Activated B cell treated with CpG ODN at 0.5 μM for 24 hours (primary cell): ENCODE results near the gene RASAL2. TPM values are rescaled to one million over a fixed set of nuclear protein-coding genes. Genes with fewer than 3 reads are reported as not detected.
"Not testable (repeated sequence)": the region's sequence is repeated elsewhere in the genome, so short reads cannot be mapped to it uniquely, and the experiment has no call there.

ENCODE experiments used
- ATAC-seq: fragments of 200-7000 bp; cut with Tn5 transposase; one replicate; pipeline ENCODE4 v1.10.0; 2021; ENCODE audit warnings: low read depth, mild to moderate bottlenecking, moderate library complexity
- CTCF ChIA-PET: fragments of 350-600 bp; sonication (Branson Sonifier 250); formaldehyde crosslinking; loops from one replicate; lab custom pipeline; 2021; ENCODE audit warnings: antibody characterized with exemption; lab: Charles Lee
- POLR2A ChIA-PET: fragments of 350-600 bp; sonication (Branson Sonifier 250); formaldehyde crosslinking; loops from one replicate; lab custom pipeline; 2021; ENCODE audit warnings: antibody characterized with exemption; lab: Charles Lee
- DNase-seq: peaks from one replicate; pipeline ENCODE4 v3.0.0; 2022
- H3K27ac Mint-ChIP-seq: one replicate; pipeline ENCODE4 v1.8.0; 2020; ENCODE audit warnings: mixed read lengths
- H3K27me3 Mint-ChIP-seq: one replicate; pipeline ENCODE4 v1.8.0; 2021; ENCODE audit warnings: mixed read lengths
- H3K36me3 Mint-ChIP-seq: one replicate; pipeline ENCODE4 v1.8.0; 2021; ENCODE audit warnings: low read depth, mixed read lengths
- H3K4me1 Mint-ChIP-seq: one replicate; pipeline ENCODE4 v1.8.0; 2021; ENCODE audit warnings: mixed read lengths
- H3K4me3 Mint-ChIP-seq: one replicate; pipeline ENCODE4 v1.8.0; 2020; ENCODE audit warnings: mild to moderate bottlenecking, mixed read lengths
- H3K9me3 Mint-ChIP-seq: one replicate; pipeline ENCODE4 v1.8.0; 2020; ENCODE audit warnings: mixed read lengths
- intact Hi-C: fragments of 100-400 bp; cut with micrococcal nuclease; formaldehyde crosslinking; loops from one replicate; pipeline ENCODE4 v1.15.1; 2024
- total RNA-seq: library from RNA; stranded (reverse); gene quantifications from 2 replicates; pipeline ENCODE4 v1.2.3, GENCODE V29; 2022
- TF ChIP-seq, protein P1 (sequence below): fragments of 200-600 bp; IDR thresholded peaks from one replicate; pipeline ENCODE4 v1.8.0; 2022; ENCODE audit warnings: antibody characterized with exemption, mild to moderate bottlenecking

The RASAL2 gene
- total RNA-seq, 1 donor from 2014 or later: 0.16 TPM

DNA sequence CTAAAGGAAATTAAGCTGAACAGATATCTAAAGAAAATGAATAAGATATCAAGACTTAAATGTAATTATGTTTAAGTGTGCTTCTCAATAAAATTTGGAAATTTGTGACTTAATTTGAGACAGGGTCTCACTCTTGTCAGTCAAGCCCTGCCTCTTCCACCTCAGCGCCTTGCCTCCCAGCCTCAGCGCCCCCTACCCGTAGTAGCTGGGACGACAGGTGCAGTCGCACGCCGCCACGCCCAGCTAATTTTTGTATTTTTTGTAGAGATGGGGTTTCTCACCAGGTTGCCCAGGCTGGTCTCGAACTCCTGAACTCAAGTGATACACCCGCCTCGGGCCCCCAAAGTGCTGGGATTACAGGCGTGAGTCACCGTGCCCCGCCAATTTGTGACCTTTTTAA, 285.9 kb downstream of the RASAL2 start:
- H3K27me3 Mint-ChIP-seq: no peaks in the 10 kb centered on the region
- intact Hi-C loops: no loop called here
- DNase-seq (no peak), ATAC-seq (no peak)
- CTCF ChIA-PET: no interaction called here
- H3K36me3 Mint-ChIP-seq: no peaks in the 10 kb centered on the region
- no peaks in the 10 kb centered on the region for H3K4me1 Mint-ChIP-seq
- TF ChIP-seq, protein P1, sequence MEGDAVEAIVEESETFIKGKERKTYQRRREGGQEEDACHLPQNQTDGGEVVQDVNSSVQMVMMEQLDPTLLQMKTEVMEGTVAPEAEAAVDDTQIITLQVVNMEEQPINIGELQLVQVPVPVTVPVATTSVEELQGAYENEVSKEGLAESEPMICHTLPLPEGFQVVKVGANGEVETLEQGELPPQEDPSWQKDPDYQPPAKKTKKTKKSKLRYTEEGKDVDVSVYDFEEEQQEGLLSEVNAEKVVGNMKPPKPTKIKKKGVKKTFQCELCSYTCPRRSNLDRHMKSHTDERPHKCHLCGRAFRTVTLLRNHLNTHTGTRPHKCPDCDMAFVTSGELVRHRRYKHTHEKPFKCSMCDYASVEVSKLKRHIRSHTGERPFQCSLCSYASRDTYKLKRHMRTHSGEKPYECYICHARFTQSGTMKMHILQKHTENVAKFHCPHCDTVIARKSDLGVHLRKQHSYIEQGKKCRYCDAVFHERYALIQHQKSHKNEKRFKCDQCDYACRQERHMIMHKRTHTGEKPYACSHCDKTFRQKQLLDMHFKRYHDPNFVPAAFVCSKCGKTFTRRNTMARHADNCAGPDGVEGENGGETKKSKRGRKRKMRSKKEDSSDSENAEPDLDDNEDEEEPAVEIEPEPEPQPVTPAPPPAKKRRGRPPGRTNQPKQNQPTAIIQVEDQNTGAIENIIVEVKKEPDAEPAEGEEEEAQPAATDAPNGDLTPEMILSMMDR: no peak
- no peaks in the 10 kb centered on the region for H3K9me3 Mint-ChIP-seq
- POLR2A ChIA-PET: no interaction called here
- H3K4me3 Mint-ChIP-seq: no peak overlapping the region
- no peak overlapping the region for H3K27ac Mint-ChIP-seq

DNA sequence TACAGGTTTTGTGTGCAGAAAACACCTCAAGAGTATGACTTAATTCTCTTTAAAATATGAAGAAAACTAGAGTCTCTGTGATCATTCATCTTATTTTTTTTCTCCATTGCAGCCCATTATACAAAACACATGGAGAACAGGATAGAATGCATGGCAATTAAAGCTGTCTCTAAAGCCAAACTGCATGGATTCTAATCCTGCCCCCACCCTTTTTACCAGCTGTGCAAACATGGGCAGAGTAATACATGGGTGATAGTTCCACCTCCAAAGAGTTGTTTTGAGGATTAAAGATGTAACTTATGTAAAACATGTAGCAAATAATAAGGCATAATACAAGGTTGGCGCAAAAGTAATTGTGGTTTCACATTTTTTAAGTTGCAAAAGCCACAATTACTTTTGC, 288.5 kb downstream of the RASAL2 start:
- ATAC-seq: no peak
- H3K9me3 Mint-ChIP-seq: no peaks in the 10 kb centered on the region
- CTCF ChIA-PET: no interaction called here

DNA sequence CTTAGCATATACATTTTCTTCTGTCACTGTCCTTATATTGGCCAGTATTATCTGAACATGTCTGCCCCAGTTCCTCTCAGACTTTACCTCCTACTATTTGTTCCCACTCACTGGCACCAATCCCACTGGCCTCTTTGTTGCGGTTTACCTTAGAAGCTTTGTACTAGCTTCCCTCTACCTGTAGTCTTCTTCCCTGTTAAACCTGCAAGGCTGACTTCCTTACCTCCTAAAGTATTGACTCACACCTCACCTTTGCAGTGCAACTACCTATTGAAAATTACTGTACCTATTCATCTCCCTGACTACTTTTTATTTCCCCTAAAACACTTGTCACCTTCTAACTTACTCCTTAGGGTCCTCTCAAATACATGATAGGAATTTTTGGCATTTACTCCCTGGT, 291.8 kb downstream of the RASAL2 start:
- DNase-seq (no peak), ATAC-seq (no peak)
- H3K9me3 Mint-ChIP-seq: no peaks in the 10 kb centered on the region
- H3K27ac Mint-ChIP-seq: no peak overlapping the region
- no peak overlapping the region for H3K4me3 Mint-ChIP-seq
- ChIA-PET CTCF (no interaction called here), POLR2A (no interaction called here)
- no peaks in the 10 kb centered on the region for H3K36me3 Mint-ChIP-seq
- TF ChIP-seq, protein P1: no peak
- intact Hi-C loops: no loop called here
- H3K4me1 Mint-ChIP-seq: no peaks in the 10 kb centered on the region
- no peaks in the 10 kb centered on the region for H3K27me3 Mint-ChIP-seq

More for the DNA sequence above, 288.5 kb downstream of the RASAL2 start:
- H3K4me3 Mint-ChIP-seq: no peak overlapping the region
- TF ChIP-seq, protein P1: no peak
- DNase-seq: no peak
- no peak overlapping the region for H3K27ac Mint-ChIP-seq
- no peaks in the 10 kb centered on the region for H3K36me3 Mint-ChIP-seq
- POLR2A ChIA-PET: no interaction called here
- no peaks in the 10 kb centered on the region for H3K4me1 Mint-ChIP-seq
- intact Hi-C loops: no loop called here
- H3K27me3 Mint-ChIP-seq: no peaks in the 10 kb centered on the region

DNA sequence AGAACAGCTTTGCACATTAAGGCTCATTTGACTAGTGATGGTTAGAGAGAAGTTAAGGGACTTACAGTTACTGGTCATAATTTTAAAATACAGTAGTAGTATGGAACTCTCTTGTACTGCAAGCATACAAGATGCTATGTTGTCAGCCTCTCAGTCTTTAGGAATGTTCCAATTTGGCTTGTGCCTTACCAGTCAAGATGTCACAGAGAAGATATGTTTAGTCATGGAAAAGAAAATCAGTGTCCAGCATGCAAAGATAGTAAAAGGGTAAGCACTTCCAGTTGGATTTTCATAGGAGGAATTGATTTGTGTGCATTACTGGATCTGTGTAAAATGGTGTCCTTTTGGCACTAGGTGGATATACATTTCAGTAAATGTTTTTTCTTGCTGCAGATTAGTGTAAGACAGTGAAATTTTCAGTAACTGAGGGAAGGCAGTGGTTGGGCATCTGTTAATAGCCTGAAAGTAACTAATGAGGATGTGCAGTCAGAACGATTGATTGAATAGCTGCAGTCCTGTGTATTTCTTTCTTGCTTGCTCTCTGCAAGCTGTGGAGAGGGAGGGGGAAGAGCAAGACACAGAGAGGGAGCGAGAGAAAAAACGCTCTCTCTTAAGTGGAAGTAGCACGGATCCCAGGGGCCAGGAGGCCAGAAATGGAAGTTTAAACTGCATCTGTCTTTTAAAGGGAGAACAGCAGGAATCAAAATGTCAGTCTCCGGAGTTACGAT, 294.7 kb downstream of the RASAL2 start:
- H3K4me3 Mint-ChIP-seq: no peak overlapping the region
- TF ChIP-seq, protein P1: no peak
- intact Hi-C loops: no loop called here

DNA sequence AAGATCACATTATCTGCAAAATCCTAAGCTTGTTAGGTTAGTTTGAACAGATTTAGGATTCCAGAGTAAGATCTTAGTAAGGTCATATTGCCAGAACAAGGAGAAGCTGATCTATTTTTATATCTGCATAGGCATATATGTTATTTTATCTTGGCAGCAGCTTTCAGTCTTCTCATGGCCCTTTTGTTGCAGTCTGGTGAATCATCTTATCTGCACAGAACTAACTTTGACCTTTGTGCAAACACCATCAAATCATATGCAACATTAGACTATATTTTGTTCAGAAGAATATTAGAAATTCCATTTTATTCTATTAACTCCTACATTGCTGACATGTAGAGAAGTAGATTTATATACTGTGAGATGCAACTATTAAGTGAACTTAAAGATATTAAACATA, 295.5 kb downstream of the RASAL2 start:
- no peaks in the 10 kb centered on the region for H3K27me3 Mint-ChIP-seq
- ChIA-PET CTCF (no interaction called here), POLR2A (no interaction called here)
- DNase-seq (no peak), ATAC-seq (no peak)
- H3K36me3 Mint-ChIP-seq: no peaks in the 10 kb centered on the region
- H3K9me3 Mint-ChIP-seq: no peaks in the 10 kb centered on the region
- intact Hi-C loops: no loop called here
- TF ChIP-seq, protein P1: no peak
- H3K4me1 Mint-ChIP-seq: no peaks in the 10 kb centered on the region
- no peak overlapping the region for H3K4me3 Mint-ChIP-seq
- H3K27ac Mint-ChIP-seq: no peak overlapping the region

More for the DNA sequence above, 294.7 kb downstream of the RASAL2 start:
- DNase-seq: no peak
- no peak for ATAC-seq
- Mint-ChIP-seq H3K27me3 (no peaks in the 10 kb centered on the region), H3K27ac (no peak overlapping the region), H3K36me3 (no peaks in the 10 kb centered on the region), H3K9me3 (no peaks in the 10 kb centered on the region), H3K4me1 (no peaks in the 10 kb centered on the region)
- CTCF ChIA-PET: no interaction called here
- POLR2A ChIA-PET: no interaction called here

DNA sequence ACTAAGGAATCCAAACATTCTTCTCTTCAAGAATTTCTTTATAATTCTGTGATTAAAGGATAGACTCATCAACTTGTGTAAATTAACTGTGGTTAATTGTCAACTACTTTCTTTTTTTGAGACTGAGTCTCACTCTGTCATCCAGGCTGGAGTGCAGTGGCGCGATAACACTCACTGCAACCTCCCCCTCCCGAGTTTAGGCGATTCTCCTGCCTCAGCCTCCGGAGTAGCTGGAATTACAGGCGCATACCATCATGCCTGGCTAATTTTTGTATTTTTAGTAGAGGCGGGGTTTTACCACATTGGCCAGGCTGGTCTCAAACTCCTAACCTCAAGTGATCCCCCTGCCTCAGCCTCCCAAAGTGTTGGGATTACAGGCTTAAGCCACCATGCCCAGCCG, 296.4 kb downstream of the RASAL2 start:
- H3K27me3 Mint-ChIP-seq, CTCF ChIA-PET, DNase-seq, H3K4me3 Mint-ChIP-seq, H3K36me3 Mint-ChIP-seq, POLR2A ChIA-PET, ATAC-seq, H3K4me1 Mint-ChIP-seq, H3K27ac Mint-ChIP-seq, intact Hi-C loops, H3K9me3 Mint-ChIP-seq: not testable (repeated sequence)
